Measurements from ENCODE around the gene SH3BP5. TPM values are rescaled to one million over a fixed set of nuclear protein-coding genes. Genes with fewer than 3 reads are reported as not detected.

The SH3BP5 gene
- total RNA-seq, 1 donor from 2014 or later = 41.1 TPM

GRCh38 chr3:15221574-15222217 is 110.7 kb downstream of the SH3BP5 start:
- Mint-ChIP-seq H3K27ac (ENCODE audit: unreplicated experiment) (no peak overlapping the region), H3K4me1 (ENCODE audit: unreplicated experiment) (no peaks in the 10 kb centered on the region), H3K36me3 (ENCODE audit: low read depth, unreplicated experiment) (peaks cover 29% of the 10 kb centered on the region), H3K4me3 (ENCODE audit: unreplicated experiment) (no peak overlapping the region), H3K9me3 (ENCODE audit: unreplicated experiment) (no peaks in the 10 kb centered on the region), H3K27me3 (ENCODE audit: unreplicated experiment) (no peaks in the 10 kb centered on the region)
- TF ChIP-seq, protein P1, sequence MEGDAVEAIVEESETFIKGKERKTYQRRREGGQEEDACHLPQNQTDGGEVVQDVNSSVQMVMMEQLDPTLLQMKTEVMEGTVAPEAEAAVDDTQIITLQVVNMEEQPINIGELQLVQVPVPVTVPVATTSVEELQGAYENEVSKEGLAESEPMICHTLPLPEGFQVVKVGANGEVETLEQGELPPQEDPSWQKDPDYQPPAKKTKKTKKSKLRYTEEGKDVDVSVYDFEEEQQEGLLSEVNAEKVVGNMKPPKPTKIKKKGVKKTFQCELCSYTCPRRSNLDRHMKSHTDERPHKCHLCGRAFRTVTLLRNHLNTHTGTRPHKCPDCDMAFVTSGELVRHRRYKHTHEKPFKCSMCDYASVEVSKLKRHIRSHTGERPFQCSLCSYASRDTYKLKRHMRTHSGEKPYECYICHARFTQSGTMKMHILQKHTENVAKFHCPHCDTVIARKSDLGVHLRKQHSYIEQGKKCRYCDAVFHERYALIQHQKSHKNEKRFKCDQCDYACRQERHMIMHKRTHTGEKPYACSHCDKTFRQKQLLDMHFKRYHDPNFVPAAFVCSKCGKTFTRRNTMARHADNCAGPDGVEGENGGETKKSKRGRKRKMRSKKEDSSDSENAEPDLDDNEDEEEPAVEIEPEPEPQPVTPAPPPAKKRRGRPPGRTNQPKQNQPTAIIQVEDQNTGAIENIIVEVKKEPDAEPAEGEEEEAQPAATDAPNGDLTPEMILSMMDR (IDR thresholded peaks at IDR 0.05; ENCODE audit: unreplicated experiment) = no peak
- DNase-seq (ENCODE audit: low spot score) = no peak

- no peaks in the 10 kb centered on the region for H3K27me3 Mint-ChIP-seq (ENCODE audit: unreplicated experiment)
- no peak for DNase-seq (ENCODE audit: low spot score)
- H3K36me3 Mint-ChIP-seq (ENCODE audit: low read depth, unreplicated experiment) = peaks cover 29% of the 10 kb centered on the region
- H3K27ac Mint-ChIP-seq (ENCODE audit: unreplicated experiment) = no peak overlapping the region
- H3K4me3 Mint-ChIP-seq (ENCODE audit: unreplicated experiment) = no peak overlapping the region
- no peaks in the 10 kb centered on the region for H3K4me1 Mint-ChIP-seq (ENCODE audit: unreplicated experiment)
- TF ChIP-seq, protein P1 (IDR thresholded peaks at IDR 0.05; ENCODE audit: unreplicated experiment) = no peak
- H3K9me3 Mint-ChIP-seq (ENCODE audit: unreplicated experiment) = no peaks in the 10 kb centered on the region
Measured at GRCh38 chr3:15220661-15221060, 111.7 kb downstream of the SH3BP5 start.

DNA sequence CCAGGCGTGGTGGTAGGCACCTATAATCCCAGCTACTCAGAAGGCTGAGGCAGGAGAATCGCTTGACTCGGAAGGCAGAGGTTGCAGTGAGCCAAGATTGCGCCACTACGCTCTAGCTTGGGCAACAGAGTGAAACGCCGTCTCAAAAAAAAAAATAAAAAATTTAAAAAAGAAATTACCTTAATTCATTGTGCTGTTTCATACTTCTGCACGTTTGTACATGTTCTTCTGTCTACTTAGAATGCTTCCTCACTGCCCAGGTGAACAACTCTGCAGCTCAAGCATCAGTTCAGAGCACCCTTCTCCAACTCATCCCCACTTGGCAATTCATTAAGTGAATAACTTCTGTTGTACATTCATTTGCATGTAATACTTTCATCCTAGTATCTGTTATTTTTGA is 112.3 kb downstream of the SH3BP5 start:
- Mint-ChIP-seq H3K4me3 (ENCODE audit: unreplicated experiment) (peak overlapping the region; percentile 39), H3K27ac (ENCODE audit: unreplicated experiment) (no peak overlapping the region), H3K4me1 (ENCODE audit: unreplicated experiment) (no peaks in the 10 kb centered on the region), H3K9me3 (ENCODE audit: unreplicated experiment) (no peaks in the 10 kb centered on the region), H3K27me3 (ENCODE audit: unreplicated experiment) (no peaks in the 10 kb centered on the region), H3K36me3 (ENCODE audit: low read depth, unreplicated experiment) (peaks cover 29% of the 10 kb centered on the region)
- TF ChIP-seq, protein P1 (IDR thresholded peaks at IDR 0.05; ENCODE audit: unreplicated experiment) = no peak
- DNase-seq (ENCODE audit: low spot score) = no peak

GRCh38 chr3:15218689-15219088 is 113.7 kb downstream of the SH3BP5 start:
- Mint-ChIP-seq H3K27me3 (ENCODE audit: unreplicated experiment) (no peaks in the 10 kb centered on the region), H3K27ac (ENCODE audit: unreplicated experiment) (no peak overlapping the region), H3K4me3 (ENCODE audit: unreplicated experiment) (no peak overlapping the region), H3K4me1 (ENCODE audit: unreplicated experiment) (no peaks in the 10 kb centered on the region), H3K36me3 (ENCODE audit: low read depth, unreplicated experiment) (peaks cover 29% of the 10 kb centered on the region), H3K9me3 (ENCODE audit: unreplicated experiment) (no peaks in the 10 kb centered on the region)
- DNase-seq (ENCODE audit: low spot score) = no peak
- TF ChIP-seq, protein P1 (IDR thresholded peaks at IDR 0.05; ENCODE audit: unreplicated experiment) = no peak

DNA sequence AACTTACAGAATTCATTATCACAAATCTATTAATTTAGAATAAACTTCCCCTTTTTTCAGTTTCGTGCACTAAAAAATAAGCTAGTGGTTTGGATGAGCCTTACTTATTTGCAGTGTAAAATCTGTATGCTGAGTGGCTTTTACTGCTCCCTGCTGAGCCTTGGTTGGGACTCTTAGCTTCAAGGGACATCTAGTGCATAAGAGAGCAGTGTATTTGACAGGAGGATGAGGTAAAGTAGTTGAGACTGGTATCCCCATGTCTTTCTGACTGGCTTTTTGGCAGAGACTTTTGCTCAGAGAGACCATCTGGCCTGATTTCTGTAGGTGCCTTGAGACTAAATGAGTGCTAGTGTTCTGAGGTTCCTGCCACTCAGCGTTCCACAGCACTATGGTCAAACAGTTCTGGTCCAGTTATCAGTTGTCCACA is 114.5 kb downstream of the SH3BP5 start:
- no peak for DNase-seq (ENCODE audit: low spot score)

More for the DNA sequence above, 114.5 kb downstream of the SH3BP5 start:
- TF ChIP-seq, protein P1 (IDR thresholded peaks at IDR 0.05; ENCODE audit: unreplicated experiment) = no peak
- H3K4me3 Mint-ChIP-seq (ENCODE audit: unreplicated experiment) = no peak overlapping the region
- H3K27me3 Mint-ChIP-seq (ENCODE audit: unreplicated experiment) = no peaks in the 10 kb centered on the region
- no peaks in the 10 kb centered on the region for H3K4me1 Mint-ChIP-seq (ENCODE audit: unreplicated experiment)
- peaks cover 33% of the 10 kb centered on the region for H3K36me3 Mint-ChIP-seq (ENCODE audit: low read depth, unreplicated experiment)
- no peaks in the 10 kb centered on the region for H3K9me3 Mint-ChIP-seq (ENCODE audit: unreplicated experiment)
- no peak overlapping the region for H3K27ac Mint-ChIP-seq (ENCODE audit: unreplicated experiment)
